GM12873 (cell line): ENCODE measurements around the gene MTCH2.

Experiments
- CTCF ChIP-seq: IDR thresholded peaks from 2 replicates; pipeline ENCODE4 v1.5.1; 2012; ENCODE audit warnings: low read depth, mild to moderate bottlenecking, moderate library complexity, low read length, control low read depth; ENCODE audit not compliant: insufficient read depth; ENCODE audit errors: missing control alignments

MTCH2 gene

GRCh38 chr11:47672283-47672730 lies 29.9 kb upstream of the MTCH2 start:
- no peak for TF ChIP-seq CTCF

DNA sequence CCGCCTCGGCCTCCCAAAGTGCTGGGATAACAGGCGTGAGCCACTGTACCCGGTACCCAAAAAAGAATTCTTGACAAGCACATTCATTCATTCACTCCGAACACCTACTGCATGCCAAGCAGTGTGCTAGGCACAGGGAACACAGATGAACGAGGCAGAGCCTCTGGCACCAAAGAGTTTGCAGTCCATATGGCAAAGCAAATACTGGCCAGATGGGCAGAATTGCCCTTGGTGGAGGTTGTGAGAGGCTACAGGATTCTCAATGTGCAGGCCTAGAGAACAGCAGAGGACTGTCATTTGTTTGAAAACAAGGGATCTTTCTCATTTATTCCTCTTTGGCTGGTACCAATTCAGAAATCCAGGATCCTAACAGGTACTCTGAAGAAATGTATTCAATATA lies 27.5 kb upstream of the MTCH2 start:
- no peak for TF ChIP-seq CTCF

GRCh38 chr11:47668665-47669064 lies 26.3 kb upstream of the MTCH2 start:
- TF ChIP-seq CTCF: no peak

DNA sequence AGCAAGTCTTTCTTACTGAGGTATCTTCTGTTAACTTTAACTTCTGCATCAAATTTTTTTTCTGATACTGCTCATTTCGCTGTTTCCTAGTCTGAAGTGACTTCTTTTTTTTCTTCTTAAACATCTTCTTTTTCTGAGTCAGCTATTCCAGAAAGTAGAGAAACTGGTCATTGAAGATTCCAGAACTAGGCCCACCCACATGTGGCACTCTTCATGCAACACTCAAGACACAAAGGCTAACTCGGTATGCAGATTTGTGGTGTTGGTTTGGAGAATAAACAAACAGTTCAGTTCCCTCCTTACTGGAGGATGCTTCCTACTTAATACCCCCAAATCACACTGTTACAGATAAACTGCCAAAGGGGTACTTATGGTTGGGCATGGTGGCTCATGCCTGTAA lies 25.2 kb upstream of the MTCH2 start:
- TF ChIP-seq CTCF: no peak

DNA sequence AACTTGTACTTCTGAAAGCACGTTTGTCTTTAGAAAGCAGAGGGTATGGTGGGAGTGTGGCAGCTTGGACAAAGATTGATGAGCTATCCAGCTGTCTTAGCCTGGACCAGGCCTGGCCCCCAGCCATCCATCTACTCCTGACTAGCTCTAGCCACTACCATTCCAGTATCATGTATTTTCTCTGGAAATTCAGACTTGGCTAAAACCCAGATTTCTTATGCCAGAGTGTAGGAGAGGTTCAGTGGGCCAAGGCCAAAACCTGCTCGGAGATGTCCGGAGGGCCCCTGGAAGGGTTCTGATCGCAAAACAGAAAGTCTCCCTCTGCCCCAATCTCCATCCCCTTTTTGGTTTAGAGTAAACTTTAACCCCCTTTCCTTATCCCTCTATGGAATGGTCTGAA lies 24.8 kb upstream of the MTCH2 start:
- TF ChIP-seq CTCF: no peak

- TF ChIP-seq CTCF: no peak
These were observed 18.9 kb upstream of the MTCH2 start for GRCh38 chr11:47661245-47661644.

GRCh38 chr11:47659276-47659675 lies 16.9 kb upstream of the MTCH2 start:
- TF ChIP-seq CTCF: no peak
